ENCODE measurements around the gene MAP3K20. TPM values are rescaled to one million over a fixed set of nuclear protein-coding genes. Genes with fewer than 3 reads are reported as not detected.

The MAP3K20 gene
- total and polyA plus RNA-seq, 10 of the 15 experiments (the other 5 are each of a cell fraction or from before 2014, with no cell fraction given): 0.04 to 5.6 (median 2.3) TPM

GRCh38 chr2:173271135-173271534 is 195.5 kb downstream of the MAP3K20 start:
- H3K9ac ChIP-seq (ENCODE audit: control insufficient read depth, insufficient read depth, low read length): no peak overlapping the region
- H3K79me2 ChIP-seq (ENCODE audit: control insufficient read depth, insufficient read depth, low read length): no peaks in the 10 kb centered on the region
- in situ Hi-C loops (cut with MboI) (no loop called here), intact Hi-C loops (cut with micrococcal nuclease; ENCODE audit: unreplicated experiment) (no loop called here)
- SMC1A ChIA-PET (ENCODE audit: uncharacterized antibody, unreplicated experiment): no interaction called here
- no peak overlapping the region for H3K27ac ChIP-seq (ENCODE audit: control insufficient read depth, insufficient read depth)
- TF ChIP-seq SUPT20H (IDR thresholded peaks at IDR 0.05; ENCODE audit: borderline replicate concordance, control insufficient read depth, low read depth, low read length): no peak
- no peak for TF ChIP-seq ZSCAN29 (IDR thresholded peaks at IDR 0.05)
- no peak for TF ChIP-seq KDM1A (IDR thresholded peaks at IDR 0.05; ENCODE audit: borderline replicate concordance)
- TF ChIP-seq RELA (IDR thresholded peaks at IDR 0.05; ENCODE audit: borderline replicate concordance, partially characterized antibody): no peak
- no peak for TF ChIP-seq SPI1 (IDR thresholded peaks at IDR 0.05; ENCODE audit: borderline replicate concordance, insufficient read depth, low read depth, low read length)
- TF ChIP-seq ATF3 (IDR thresholded peaks at IDR 0.05; ENCODE audit: borderline replicate concordance, extremely low read depth, low read depth, low read length): no peak
- TF ChIP-seq IKZF2 (IDR thresholded peaks at IDR 0.05): no peak
- no peak for TF ChIP-seq IKZF1 (conservative IDR thresholded peaks at IDR 0.05)
- no peak for TF ChIP-seq GABPA (IDR thresholded peaks at IDR 0.05; ENCODE audit: low read depth)
- no peak for TF ChIP-seq HCFC1 (IDR thresholded peaks at IDR 0.05; ENCODE audit: low read length)
- H3K9me3 ChIP-seq (replicated peaks; ENCODE audit: control insufficient read depth, insufficient read depth, low read length): peaks cover 3% of the 10 kb centered on the region
- FAIRE-seq (no peak), DNase-seq (ENCODE audit: low read depth, low spot score) (no peak), ATAC-seq (no peak)
- BruUV-seq (replicated peaks): no TSS peak
- RAD21 ChIA-PET (ENCODE audit: unreplicated experiment): no interaction called here
- H3K4me2 ChIP-seq (ENCODE audit: control insufficient read depth, insufficient read depth): no peak overlapping the region
- H4K20me1 ChIP-seq (ENCODE audit: control insufficient read depth, insufficient read depth): no peaks in the 10 kb centered on the region
- CTCF ChIA-PET: interaction anchor here (1.1 kb wide), 1 partner anchor 9 kb away, joined by 3 read pairs; no protein-coding TSS in a partner anchor
- H2AFZ ChIP-seq (ENCODE audit: control insufficient read depth, low read depth, low read length): no peak overlapping the region
- 53% methylated on average over 2 of the region's 2 CpGs for WGBS (ENCODE audit: insufficient coverage, insufficient replicate concordance, low lambda C conversion rate, missing lambda C conversion rate)
- POLR2A ChIA-PET: no interaction called here
- no peaks in the 10 kb centered on the region for H3K36me3 ChIP-seq (ENCODE audit: control insufficient read depth in 2 of 2, insufficient read depth in 2 of 2, low read length in 1 of 2)
- H3K4me1 ChIP-seq (ENCODE audit: control insufficient read depth, insufficient read depth, low read length): no peaks in the 10 kb centered on the region
- H3K4me3 ChIP-seq: no peak overlapping the region
- no peaks in the 10 kb centered on the region for H3K27me3 ChIP-seq (replicated peaks in 1 of 2; ENCODE audit: control insufficient read depth in 2 of 2, insufficient read depth in 2 of 2, low read length in 1 of 2)
